ENCODE measurements around the gene IFT88.

IFT88 gene

GRCh38 chr13:20565115-20565736 is 1.7 kb upstream of the IFT88 start:
- DNase-seq (ENCODE audit: low read depth, low spot score), result no peak

GRCh38 chr13:20566468-20566897 is 474 bp upstream of the IFT88 start:
- peak; percentile 21 for DNase-seq (ENCODE audit: low read depth, low spot score)

- no peak for DNase-seq (ENCODE audit: low read depth, low spot score)
Measured at GRCh38 chr13:20567881-20568528, 1.0 kb downstream of the IFT88 start.

GRCh38 chr13:20570517-20570916 is 3.6 kb downstream of the IFT88 start:
- DNase-seq (ENCODE audit: low read depth, low spot score), result no peak

GRCh38 chr13:20571676-20572075 is 4.7 kb downstream of the IFT88 start:
- no peak for DNase-seq (ENCODE audit: low read depth, low spot score)

GRCh38 chr13:20573186-20573585 is 6.2 kb downstream of the IFT88 start:
- no peak for DNase-seq (ENCODE audit: low read depth, low spot score)

- no peak for DNase-seq (ENCODE audit: low read depth, low spot score)
Measured at GRCh38 chr13:20573636-20574035, 6.7 kb downstream of the IFT88 start.

GRCh38 chr13:20579191-20579590 is 12.2 kb downstream of the IFT88 start:
- DNase-seq (ENCODE audit: low read depth, low spot score), result no peak

GRCh38 chr13:20580257-20580656 is 13.3 kb downstream of the IFT88 start:
- no peak for DNase-seq (ENCODE audit: low read depth, low spot score)

GRCh38 chr13:20582026-20582425 is 15.1 kb downstream of the IFT88 start:
- no peak for DNase-seq (ENCODE audit: low read depth, low spot score)

GRCh38 chr13:20583803-20584293 is 16.9 kb downstream of the IFT88 start:
- no peak for DNase-seq (ENCODE audit: low read depth, low spot score)

- no peak for DNase-seq (ENCODE audit: low read depth, low spot score)
Measured at GRCh38 chr13:20585371-20585770, 18.4 kb downstream of the IFT88 start.

GRCh38 chr13:20588529-20589110 is 21.7 kb downstream of the IFT88 start:
- DNase-seq (ENCODE audit: low read depth, low spot score), result no peak

- DNase-seq (ENCODE audit: low read depth, low spot score), result no peak
Measured at GRCh38 chr13:20590561-20590960, 23.6 kb downstream of the IFT88 start.

GRCh38 chr13:20592606-20593005 is 25.6 kb downstream of the IFT88 start:
- DNase-seq (ENCODE audit: low read depth, low spot score), result no peak

- DNase-seq (ENCODE audit: low read depth, low spot score), result no peak
Measured at GRCh38 chr13:20594280-20594679, 27.3 kb downstream of the IFT88 start.

- no peak for DNase-seq (ENCODE audit: low read depth, low spot score)
Measured at GRCh38 chr13:20607015-20607414, 40.1 kb downstream of the IFT88 start.

- no peak for DNase-seq (ENCODE audit: low read depth, low spot score)
Measured at GRCh38 chr13:20608438-20609020, 41.6 kb downstream of the IFT88 start.

GRCh38 chr13:20609145-20609544 is 42.2 kb downstream of the IFT88 start:
- DNase-seq (ENCODE audit: low read depth, low spot score), result no peak

- no peak for DNase-seq (ENCODE audit: low read depth, low spot score)
Measured at GRCh38 chr13:20610006-20610405, 43.0 kb downstream of the IFT88 start.

GRCh38 chr13:20616059-20616797 is 49.3 kb downstream of the IFT88 start:
- peak; percentile 32 for DNase-seq (ENCODE audit: low read depth, low spot score)

- DNase-seq (ENCODE audit: low read depth, low spot score), result no peak
Measured at GRCh38 chr13:20623000-20623399, 56.0 kb downstream of the IFT88 start.

All from brain pericyte (primary cell).